Stimulated activated memory B cell treated with anti-CD40 and anti-IgM and Interleukin-4, amounts not matched to agents 10 μg/mL and 1 μg/mL and 100 μg/mL, for 72 hours (primary cell): ENCODE results near the gene DPEP2.

Experiments
- ATAC-seq: fragments of 150-1000 bp; cut with Tn5 transposase; 2 replicates; pipeline ENCODE4 v1.10.0; 2021
- H3K27ac Mint-ChIP-seq: one replicate; pipeline ENCODE4 v1.8.0; 2022; ENCODE audit warnings: mild to moderate bottlenecking, mixed read lengths
- H3K27me3 Mint-ChIP-seq: one replicate; pipeline ENCODE4 v1.8.0; 2022; ENCODE audit warnings: mixed read lengths
- H3K36me3 Mint-ChIP-seq: one replicate; pipeline ENCODE4 v1.8.0; 2022; ENCODE audit warnings: mixed read lengths
- H3K4me1 Mint-ChIP-seq: one replicate; pipeline ENCODE4 v1.8.0; 2022; ENCODE audit warnings: mixed read lengths
- H3K4me3 Mint-ChIP-seq: one replicate; pipeline ENCODE4 v1.8.0; 2022; ENCODE audit warnings: mild to moderate bottlenecking, moderate library complexity, mixed read lengths
- H3K9me3 Mint-ChIP-seq: one replicate; pipeline ENCODE4 v1.8.0; 2022; ENCODE audit warnings: mixed read lengths

The DPEP2 gene

DNA sequence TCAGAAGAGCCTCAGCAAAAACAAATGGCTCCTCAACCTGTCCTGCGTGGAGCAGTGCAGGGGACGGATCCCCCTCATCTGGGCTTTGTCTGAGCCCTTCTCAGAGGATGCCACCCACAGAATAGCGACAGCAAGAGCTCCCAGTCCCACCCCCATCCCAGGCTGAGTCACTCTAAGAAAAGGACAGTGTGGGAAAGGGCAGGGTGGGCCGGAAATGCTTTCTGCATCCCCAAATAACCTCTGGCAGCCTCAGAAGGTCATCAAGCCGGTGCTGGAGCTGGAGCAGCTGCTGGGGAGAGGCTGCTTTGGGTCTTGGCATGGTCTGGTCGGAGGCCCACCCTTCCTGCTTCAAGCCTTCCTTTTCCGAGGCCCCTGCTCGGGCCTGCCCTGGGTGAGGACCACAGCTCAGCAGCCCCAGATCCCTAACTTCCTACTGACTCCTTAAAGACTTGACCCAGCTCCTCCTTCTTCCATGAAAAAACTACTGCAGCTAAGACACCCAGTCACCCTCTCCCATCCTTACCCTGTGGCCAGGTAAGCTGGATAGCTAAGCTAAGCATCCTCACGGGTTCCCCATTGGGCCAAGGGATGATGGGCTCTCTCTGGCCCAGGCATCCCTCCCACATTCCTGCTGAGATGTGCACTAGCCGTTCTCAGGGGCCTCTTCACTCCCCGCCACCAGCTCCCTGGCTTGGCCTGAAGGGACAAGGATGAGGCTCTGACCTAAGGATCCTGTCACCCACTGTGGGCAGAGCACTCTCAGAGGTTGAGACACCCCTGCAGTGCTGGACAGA, 39.6 kb downstream of the DPEP2 start:
- no peak overlapping the region for H3K4me3 Mint-ChIP-seq
- no peak overlapping the region for H3K27ac Mint-ChIP-seq
- no peaks in the 10 kb centered on the region for H3K27me3 Mint-ChIP-seq
- no peak for ATAC-seq
- H3K4me1 Mint-ChIP-seq: peaks cover 7% of the 10 kb centered on the region
- no peaks in the 10 kb centered on the region for H3K9me3 Mint-ChIP-seq
- peaks cover 41% of the 10 kb centered on the region for H3K36me3 Mint-ChIP-seq

DNA sequence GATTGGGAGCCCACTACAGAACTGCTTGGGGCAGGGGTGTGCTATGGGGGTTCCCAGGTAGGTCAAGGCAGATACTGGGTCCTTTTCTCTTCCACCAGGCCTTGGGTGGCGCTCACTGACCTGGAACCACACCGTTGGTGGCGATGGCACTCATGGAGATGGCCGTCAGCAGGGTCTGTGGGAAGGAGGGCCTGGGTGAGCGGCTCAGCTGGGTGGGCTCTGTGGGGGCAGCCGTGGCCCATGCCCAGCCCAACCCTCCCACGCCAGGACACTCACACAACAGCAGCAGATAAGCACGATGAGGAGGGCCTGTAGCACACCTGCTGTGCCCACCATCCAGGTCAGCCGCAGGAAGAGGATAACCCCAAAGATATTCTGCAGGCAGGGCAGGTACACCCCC, 41.7 kb downstream of the DPEP2 start:
- Mint-ChIP-seq H3K27ac (no peak overlapping the region), H3K4me1 (peaks cover 2% of the 10 kb centered on the region), H3K36me3 (peaks cover 46% of the 10 kb centered on the region), H3K9me3 (no peaks in the 10 kb centered on the region), H3K4me3 (no peak overlapping the region), H3K27me3 (no peaks in the 10 kb centered on the region)
- no peak for ATAC-seq

DNA sequence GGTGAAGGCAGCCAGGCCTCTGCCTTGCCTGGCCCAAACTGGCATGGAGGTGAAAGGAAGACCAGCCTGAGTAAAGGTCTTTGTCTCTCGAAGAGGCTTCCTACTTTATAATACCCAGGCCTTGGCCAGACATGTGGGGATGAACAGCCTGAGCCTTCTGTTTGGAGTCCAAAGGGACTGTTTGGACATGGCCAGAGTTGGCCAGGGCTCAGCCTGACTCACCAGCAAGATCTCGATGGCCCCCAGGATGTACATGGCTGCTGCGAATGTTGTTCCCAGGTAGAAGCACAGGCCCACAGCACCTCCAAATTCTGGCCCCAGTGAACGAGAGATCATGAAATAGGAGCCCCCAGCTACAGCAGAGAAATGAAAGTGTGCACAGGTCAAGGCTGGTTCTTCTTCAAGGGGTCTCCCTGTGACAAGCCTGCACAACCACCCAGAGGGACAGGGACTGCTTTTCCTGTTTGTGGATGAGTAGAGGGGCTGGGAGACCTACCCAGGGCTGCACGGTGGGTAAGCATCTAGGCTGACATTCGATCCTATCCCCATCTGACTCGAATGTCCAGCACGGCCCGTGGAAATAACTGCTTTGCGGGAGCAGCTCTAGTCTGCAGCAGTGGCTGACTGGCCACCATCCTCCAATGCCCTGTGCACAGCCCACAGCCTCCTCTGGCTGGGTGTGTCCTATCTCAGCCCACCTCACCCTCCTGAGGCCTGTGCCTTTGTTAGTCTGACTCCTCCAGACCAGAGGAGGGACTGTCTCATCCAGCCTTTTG, 44.7 kb downstream of the DPEP2 start:
- Mint-ChIP-seq H3K9me3 (no peaks in the 10 kb centered on the region), H3K4me3 (no peak overlapping the region), H3K36me3 (peaks cover 34% of the 10 kb centered on the region), H3K27me3 (no peaks in the 10 kb centered on the region), H3K4me1 (no peaks in the 10 kb centered on the region), H3K27ac (no peak overlapping the region)
- no peak for ATAC-seq

DNA sequence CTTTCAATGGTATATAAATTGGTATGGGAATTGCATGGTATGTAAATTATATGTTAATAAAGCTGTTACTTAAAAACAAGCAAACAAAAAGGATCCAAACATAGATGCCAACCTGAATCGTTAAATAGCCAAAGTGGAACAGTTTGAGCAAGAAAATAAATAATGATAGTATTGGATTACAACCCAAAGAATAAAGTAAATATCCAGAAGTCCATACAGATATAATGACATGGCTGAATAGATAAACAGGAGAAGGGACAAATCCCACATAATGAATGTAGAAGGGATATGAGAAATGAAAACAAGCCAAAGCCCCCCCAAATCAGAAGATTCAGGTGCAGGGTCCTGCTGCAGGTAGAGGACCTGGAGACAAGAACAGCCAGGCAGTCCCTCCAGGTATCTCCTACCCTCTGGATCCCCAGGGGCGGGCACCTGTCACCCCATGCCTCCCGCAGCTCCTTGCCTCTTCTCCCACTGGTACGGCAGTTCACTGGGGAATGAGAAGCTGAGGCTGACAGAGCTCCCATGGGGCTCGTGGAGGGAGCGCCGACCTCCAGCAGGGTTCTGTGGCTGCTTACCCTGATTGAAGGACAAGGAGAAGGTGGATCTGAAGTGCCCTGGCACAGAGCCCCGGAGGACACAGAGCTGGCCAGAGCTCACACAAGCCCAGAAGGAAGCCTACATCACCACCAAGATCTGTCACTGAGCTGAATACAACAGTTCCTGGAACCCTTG, 45.5 kb downstream of the DPEP2 start:
- no peak for ATAC-seq
- Mint-ChIP-seq H3K9me3 (no peaks in the 10 kb centered on the region), H3K27me3 (no peaks in the 10 kb centered on the region), H3K36me3 (peaks cover 33% of the 10 kb centered on the region), H3K4me3 (no peak overlapping the region), H3K27ac (no peak overlapping the region), H3K4me1 (no peaks in the 10 kb centered on the region)

DNA sequence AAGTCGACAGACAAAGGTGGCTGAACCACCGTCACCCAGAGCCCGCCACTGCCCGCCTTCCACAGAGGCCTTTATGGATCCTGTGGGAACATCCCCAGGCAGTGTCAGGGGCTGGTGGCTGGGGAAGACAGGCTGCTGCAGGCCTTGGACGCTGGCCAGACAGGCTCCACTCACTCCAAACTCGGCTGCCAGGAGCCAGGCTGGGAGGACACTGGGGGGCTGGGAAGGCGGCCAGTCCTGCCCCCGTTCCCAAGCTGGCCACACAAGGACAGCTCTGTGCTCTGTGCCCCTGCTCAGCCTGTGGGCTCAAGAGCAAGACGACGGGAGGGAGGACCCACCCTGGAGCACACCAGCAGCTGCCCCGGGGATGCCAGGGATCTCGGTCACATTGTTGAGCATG, 47.8 kb downstream of the DPEP2 start:
- no peaks in the 10 kb centered on the region for H3K4me1 Mint-ChIP-seq
- H3K9me3 Mint-ChIP-seq: no peaks in the 10 kb centered on the region
- peaks cover 35% of the 10 kb centered on the region for H3K36me3 Mint-ChIP-seq
- no peak overlapping the region for H3K4me3 Mint-ChIP-seq
- H3K27me3 Mint-ChIP-seq: no peaks in the 10 kb centered on the region
- no peak for ATAC-seq
- H3K27ac Mint-ChIP-seq: no peak overlapping the region

DNA sequence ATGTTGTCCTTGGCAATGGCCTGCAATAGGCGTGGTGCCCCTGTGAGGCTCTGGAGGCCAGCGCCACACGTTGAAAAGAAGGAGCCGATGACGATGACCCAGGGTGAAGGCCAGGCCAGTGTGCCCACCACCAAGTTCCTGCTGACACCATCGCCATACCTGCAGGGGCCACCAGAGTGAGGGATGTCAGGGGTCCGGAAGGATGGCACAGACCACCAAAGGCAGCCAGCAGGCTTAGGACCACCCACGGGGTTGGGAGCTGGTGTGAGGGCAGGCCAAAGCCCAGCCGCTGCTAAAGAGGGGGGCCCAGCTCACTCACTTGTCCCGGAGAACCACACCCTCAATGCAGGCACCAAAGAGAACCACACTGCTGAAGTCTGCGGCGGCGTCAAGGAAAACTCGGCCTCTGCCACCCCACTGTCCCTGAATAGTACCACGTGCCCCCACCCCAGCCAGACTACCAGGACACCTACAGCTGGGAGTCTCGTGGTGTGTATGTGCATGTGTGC, 48.9 kb downstream of the DPEP2 start:
- no peak for ATAC-seq
- Mint-ChIP-seq H3K4me3 (no peak overlapping the region), H3K27me3 (no peaks in the 10 kb centered on the region), H3K27ac (no peak overlapping the region), H3K4me1 (no peaks in the 10 kb centered on the region), H3K9me3 (no peaks in the 10 kb centered on the region), H3K36me3 (peaks cover 43% of the 10 kb centered on the region)

DNA sequence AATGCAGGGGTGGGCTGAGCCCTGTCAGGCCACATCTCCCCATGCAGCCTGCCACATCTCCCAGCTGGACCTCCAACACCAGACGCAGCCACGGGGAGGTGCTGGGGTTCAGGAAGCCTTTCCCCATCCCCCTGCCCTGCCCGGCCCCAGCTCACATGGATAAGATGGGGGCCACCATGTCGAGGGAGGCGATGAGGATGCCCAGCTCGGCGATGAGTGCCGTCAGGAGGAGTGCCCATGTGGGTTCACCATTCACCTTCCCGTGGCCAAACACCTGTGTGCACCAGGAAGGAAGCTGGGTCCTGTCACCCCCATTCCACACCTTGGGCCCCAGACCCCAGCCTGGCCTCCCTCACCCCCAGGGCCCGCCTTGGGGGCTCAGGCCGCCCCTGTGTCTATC, 49.6 kb downstream of the DPEP2 start:
- ATAC-seq: no peak
- Mint-ChIP-seq H3K4me1 (no peaks in the 10 kb centered on the region), H3K4me3 (no peak overlapping the region), H3K36me3 (peaks cover 39% of the 10 kb centered on the region), H3K27ac (no peak overlapping the region), H3K27me3 (no peaks in the 10 kb centered on the region), H3K9me3 (no peaks in the 10 kb centered on the region)

DNA sequence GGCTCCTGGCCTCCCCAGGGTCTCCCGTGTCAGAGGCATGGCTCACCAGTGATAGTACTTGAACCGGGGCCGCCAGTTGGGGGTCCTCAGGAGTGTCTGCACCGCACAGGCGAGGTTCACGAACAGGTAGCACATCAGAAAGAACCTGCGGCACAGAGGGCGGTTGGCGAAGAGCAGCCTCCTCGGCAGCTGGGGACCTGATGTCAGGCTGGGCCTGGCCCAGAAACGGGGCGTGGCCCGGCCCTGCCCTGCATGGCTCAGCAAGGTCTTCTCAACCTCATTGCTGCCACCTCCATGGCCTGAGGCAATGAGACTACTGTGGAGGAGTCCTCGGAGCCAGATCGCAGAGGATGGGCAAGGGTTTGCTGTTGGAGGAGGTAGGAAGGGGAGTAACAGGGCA, 51.3 kb downstream of the DPEP2 start:
- Mint-ChIP-seq H3K27ac (no peak overlapping the region), H3K36me3 (peaks cover 32% of the 10 kb centered on the region), H3K27me3 (no peaks in the 10 kb centered on the region), H3K4me1 (no peaks in the 10 kb centered on the region), H3K9me3 (no peaks in the 10 kb centered on the region), H3K4me3 (no peak overlapping the region)
- no peak for ATAC-seq

DNA sequence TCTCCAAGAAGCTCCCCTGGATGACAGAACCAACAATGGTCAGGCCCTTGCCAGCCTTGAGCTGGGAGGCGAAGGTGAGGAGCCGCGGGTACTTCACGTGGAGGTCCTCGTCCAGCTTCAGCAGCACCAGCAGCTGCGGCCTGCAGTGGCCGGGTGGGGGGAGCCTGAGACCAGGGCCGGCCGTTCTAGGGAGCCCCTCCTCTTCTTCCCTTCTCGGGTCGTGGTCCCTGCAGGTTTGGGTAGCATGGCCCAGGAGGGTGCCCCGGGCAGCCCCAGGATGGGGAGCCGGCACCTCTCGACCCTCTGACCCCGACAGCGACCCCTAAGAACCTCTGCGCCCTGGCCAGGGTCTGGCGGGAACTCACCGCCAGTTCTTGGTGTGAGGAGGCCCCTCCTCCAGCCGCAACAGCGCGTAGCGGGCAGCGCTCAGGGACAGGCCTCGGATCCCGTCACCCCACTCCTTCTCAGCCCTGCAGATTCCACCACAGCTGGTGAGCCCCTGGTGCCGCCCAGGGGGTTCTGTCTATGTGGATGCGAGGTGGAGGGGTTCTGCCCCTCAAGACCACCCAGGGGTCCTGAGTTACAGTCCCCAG, 52.2 kb downstream of the DPEP2 start:
- H3K27me3 Mint-ChIP-seq: no peaks in the 10 kb centered on the region
- no peak overlapping the region for H3K4me3 Mint-ChIP-seq
- no peak overlapping the region for H3K27ac Mint-ChIP-seq
- peaks cover 4% of the 10 kb centered on the region for H3K4me1 Mint-ChIP-seq
- H3K36me3 Mint-ChIP-seq: peaks cover 33% of the 10 kb centered on the region
- H3K9me3 Mint-ChIP-seq: no peaks in the 10 kb centered on the region
- ATAC-seq: no peak

DNA sequence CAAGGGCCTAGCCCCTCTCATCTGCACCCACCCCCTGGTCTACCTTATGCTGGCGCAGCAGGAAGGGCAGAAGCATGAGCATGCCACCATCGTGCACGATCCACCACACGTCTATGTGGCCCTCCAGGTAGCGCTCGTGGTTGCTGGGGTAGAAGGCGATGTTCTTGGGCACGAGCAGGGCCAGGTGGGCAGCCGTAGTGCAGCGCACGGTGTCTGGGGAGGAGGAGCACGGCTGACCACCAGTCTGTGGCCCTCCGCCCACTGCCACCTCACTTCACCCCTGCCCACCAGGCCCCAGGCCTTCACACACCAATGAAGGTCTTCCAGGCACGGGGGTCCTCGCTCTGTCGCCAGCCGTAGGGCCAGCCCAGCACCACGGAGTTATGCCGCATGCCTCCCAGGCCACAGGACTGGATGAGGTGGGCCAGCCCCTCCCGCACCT, 53.1 kb downstream of the DPEP2 start:
- no peak overlapping the region for H3K4me3 Mint-ChIP-seq
- H3K9me3 Mint-ChIP-seq: no peaks in the 10 kb centered on the region
- ATAC-seq: no peak

DNA sequence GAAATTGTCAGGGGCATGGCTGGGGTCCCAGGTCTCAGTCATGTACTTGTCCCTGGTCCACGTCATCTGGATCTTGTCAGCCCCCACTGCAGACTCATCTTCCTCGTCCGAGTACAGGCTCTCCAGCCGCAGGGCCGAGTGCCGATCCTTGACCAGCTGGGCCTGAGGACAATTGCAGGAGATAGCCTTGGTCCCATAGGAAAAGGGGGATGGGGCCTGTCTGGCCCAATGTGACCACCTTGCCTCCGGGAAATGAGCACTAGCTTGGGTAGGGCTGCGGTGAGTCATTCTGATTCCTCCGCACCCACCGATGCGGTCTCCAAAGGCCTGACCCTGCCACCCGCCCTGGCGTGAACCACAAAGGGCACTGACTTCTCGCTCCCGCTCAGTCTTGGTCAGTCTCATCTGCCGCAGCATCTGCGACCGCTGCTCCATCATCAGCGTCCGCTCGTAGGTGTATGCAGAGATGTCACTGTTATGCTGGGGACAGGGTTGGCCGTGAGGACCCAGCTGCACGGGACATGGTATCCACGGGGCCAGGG, 53.8 kb downstream of the DPEP2 start:
- Mint-ChIP-seq H3K4me1 (peaks cover 13% of the 10 kb centered on the region), H3K9me3 (no peaks in the 10 kb centered on the region), H3K27ac (no peak overlapping the region), H3K36me3 (peaks cover 26% of the 10 kb centered on the region), H3K4me3 (no peak overlapping the region), H3K27me3 (no peaks in the 10 kb centered on the region)
- ATAC-seq: no peak

More for the DNA sequence above, 53.1 kb downstream of the DPEP2 start:
- H3K4me1 Mint-ChIP-seq: peaks cover 12% of the 10 kb centered on the region
- H3K27ac Mint-ChIP-seq: no peak overlapping the region
- no peaks in the 10 kb centered on the region for H3K27me3 Mint-ChIP-seq
- H3K36me3 Mint-ChIP-seq: peaks cover 30% of the 10 kb centered on the region

DNA sequence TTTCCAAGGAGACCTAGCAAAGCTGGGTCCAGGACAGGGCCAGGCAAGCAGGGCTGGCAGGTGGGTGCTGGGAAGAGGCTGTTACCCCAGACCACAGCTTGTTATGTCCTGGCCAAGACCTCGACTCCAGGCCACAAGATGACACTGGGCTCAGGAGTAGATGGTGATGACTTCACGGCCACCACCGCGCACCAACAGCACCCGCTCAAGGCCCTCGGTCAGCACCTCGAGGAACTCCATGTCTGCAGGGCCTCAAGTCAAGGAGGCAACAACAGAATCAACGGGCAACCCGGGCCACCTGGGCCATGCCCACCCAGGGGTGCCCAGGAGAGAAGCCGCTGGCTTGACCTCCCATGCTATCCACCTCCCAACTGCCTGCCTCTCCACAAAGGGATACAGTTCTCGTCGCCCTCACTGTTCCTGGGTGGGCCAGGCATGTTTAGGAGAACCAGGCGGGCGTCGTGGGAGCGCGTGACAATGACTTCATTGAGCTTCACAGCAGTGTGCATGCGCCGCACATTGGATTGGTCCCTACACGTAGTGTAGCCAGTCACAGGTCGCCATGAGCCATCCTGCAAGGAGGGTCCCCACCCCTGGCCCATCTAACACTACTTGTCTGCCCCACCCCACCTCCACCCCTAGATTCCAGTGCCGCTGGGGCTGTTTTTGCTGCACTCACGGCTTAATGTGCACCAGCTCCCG, 54.4 kb downstream of the DPEP2 start:
- no peak overlapping the region for H3K4me3 Mint-ChIP-seq
- H3K9me3 Mint-ChIP-seq: no peaks in the 10 kb centered on the region
- H3K27ac Mint-ChIP-seq: no peak overlapping the region
- ATAC-seq: no peak
- H3K4me1 Mint-ChIP-seq: peaks cover 20% of the 10 kb centered on the region
- no peaks in the 10 kb centered on the region for H3K27me3 Mint-ChIP-seq
- peaks cover 24% of the 10 kb centered on the region for H3K36me3 Mint-ChIP-seq

DNA sequence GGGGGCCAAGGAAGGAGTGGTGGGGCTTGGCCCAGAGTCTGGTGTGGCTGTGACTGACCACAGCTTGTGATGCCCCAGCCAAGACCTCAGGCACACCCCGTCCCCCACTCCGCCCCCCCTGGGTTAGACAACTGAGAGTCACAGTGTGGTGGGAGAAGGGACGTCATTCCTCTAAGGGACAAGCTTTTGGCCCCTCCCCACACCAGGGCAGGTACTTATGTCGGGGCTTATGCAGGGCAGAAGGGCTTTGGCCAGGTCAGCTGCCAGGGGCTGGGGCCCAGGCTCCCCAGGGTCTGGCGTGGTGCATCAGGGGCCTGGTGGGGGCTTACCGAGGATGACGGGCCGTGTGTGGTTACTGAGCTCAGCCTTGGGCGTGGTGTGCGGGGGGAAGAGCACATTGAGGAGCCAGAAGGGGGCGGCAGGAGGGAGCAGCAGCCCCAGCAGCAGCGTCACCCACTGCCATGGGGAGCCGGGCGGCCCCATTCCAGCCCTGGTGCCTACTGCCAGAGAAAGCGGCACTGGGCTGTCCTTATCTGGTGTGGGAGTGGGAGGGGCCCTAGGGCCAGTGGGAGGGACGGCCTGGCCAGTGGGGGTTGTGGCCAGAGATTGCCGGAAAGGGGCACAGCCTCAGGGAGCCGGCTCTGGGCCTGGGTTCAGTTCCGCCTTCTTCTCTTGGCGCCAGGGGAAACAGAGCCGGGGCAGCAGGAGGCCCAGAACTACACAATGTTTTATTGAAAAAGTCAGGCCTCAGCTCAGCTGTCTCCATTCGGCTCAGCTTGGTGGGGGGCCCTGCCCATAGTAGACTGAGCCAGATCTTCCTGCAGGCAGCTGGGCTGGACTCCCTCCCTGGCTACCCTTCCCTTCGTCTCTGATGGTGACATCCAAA, 55.4 kb downstream of the DPEP2 start, which contains the start of gene LCAT:
TSS of gene LCAT (minus strand) at position 502 of the 886 bp plus-strand sequence. CDS start at position 483, 19 bp downstream.
- no peak for ATAC-seq
- H3K27me3 Mint-ChIP-seq: no peaks in the 10 kb centered on the region

More for the DNA sequence above, 55.4 kb downstream of the DPEP2 start, which contains the start of gene LCAT:
- H3K27ac Mint-ChIP-seq: no peak within 1 kb of the TSS
- H3K36me3 Mint-ChIP-seq: peaks cover 32% of the 10 kb centered on the region
- H3K4me3 Mint-ChIP-seq: no peak within 1 kb of the TSS
- peaks cover 27% of the 10 kb centered on the region for H3K4me1 Mint-ChIP-seq
- H3K9me3 Mint-ChIP-seq: no peaks in the 10 kb centered on the region
